Measurements from ENCODE around the gene SNX25. TPM values are rescaled to one million over a fixed set of nuclear protein-coding genes. Genes with fewer than 3 reads are reported as not detected.

Gene SNX25
- total and polyA plus RNA-seq, 2 of the 13 experiments (the other 11 are each of a cell fraction or from before 2014, with no cell fraction given), result 23.4 to 23.5 TPM

GRCh38 chr4:185395956-185396723 lies 186.7 kb downstream of the SNX25 start (continued):
- TF ChIP-seq ZNF138 (CRISPR knock-in tag; IDR thresholded peaks at IDR 0.05; ENCODE audit: low read depth), result peak; percentile 80
- TF ChIP-seq ZNF563 (CRISPR knock-in tag; IDR thresholded peaks at IDR 0.05), result peak; percentile 97
- 0 out of 2 replicates have a peak, but pooled peaks have one; percentile 20 for TF ChIP-seq NR2F6 (IDR thresholded peaks at IDR 0.05)
- no peak; the same call in 1 of the 2 replicates for TF ChIP-seq NR2F6 (CRISPR knock-in tag; IDR thresholded peaks at IDR 0.05)
- TF ChIP-seq, protein P1, sequence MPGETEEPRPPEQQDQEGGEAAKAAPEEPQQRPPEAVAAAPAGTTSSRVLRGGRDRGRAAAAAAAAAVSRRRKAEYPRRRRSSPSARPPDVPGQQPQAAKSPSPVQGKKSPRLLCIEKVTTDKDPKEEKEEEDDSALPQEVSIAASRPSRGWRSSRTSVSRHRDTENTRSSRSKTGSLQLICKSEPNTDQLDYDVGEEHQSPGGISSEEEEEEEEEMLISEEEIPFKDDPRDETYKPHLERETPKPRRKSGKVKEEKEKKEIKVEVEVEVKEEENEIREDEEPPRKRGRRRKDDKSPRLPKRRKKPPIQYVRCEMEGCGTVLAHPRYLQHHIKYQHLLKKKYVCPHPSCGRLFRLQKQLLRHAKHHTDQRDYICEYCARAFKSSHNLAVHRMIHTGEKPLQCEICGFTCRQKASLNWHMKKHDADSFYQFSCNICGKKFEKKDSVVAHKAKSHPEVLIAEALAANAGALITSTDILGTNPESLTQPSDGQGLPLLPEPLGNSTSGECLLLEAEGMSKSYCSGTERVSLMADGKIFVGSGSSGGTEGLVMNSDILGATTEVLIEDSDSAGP (CRISPR knock-in tag; IDR thresholded peaks at IDR 0.05; ENCODE audit: borderline replicate concordance), result peak; percentile 94
- no peak for TF ChIP-seq ASH2L (IDR thresholded peaks at IDR 0.05; ENCODE audit: insufficient read length, low read depth, low read length)
- TF ChIP-seq ZNF709 (CRISPR knock-in tag; IDR thresholded peaks at IDR 0.05), result peak; percentile 98
- TF ChIP-seq MEF2D (CRISPR knock-in tag; IDR thresholded peaks at IDR 0.05), result peak; percentile 69; the same call in 1 of the 2 replicates
- peak; percentile 100 for TF ChIP-seq ZNF468 (CRISPR knock-in tag; IDR thresholded peaks at IDR 0.05)
- peak; percentile 100 for TF ChIP-seq ZNF749 (CRISPR knock-in tag; IDR thresholded peaks at IDR 0.05; ENCODE audit: borderline replicate concordance)
- TF ChIP-seq CERS6 (CRISPR knock-in tag; IDR thresholded peaks at IDR 0.05), result peak; percentile 75
- no peak for TF ChIP-seq SP1 (IDR thresholded peaks at IDR 0.05)
- peak; percentile 84 for TF ChIP-seq SP1 (CRISPR knock-in tag; IDR thresholded peaks at IDR 0.05)
- TF ChIP-seq ZNF747 (CRISPR knock-in tag; IDR thresholded peaks at IDR 0.05; ENCODE audit: borderline replicate concordance), result peak; percentile 98
- TF ChIP-seq ZHX1 (CRISPR knock-in tag; IDR thresholded peaks at IDR 0.05; ENCODE audit: low read depth), result peak; percentile 98
- TF ChIP-seq CBX5 (CRISPR knock-in tag; IDR thresholded peaks at IDR 0.05; ENCODE audit: borderline replicate concordance), result peak; percentile 33; the same call in 1 of the 2 replicates
- TF ChIP-seq, protein P2, sequence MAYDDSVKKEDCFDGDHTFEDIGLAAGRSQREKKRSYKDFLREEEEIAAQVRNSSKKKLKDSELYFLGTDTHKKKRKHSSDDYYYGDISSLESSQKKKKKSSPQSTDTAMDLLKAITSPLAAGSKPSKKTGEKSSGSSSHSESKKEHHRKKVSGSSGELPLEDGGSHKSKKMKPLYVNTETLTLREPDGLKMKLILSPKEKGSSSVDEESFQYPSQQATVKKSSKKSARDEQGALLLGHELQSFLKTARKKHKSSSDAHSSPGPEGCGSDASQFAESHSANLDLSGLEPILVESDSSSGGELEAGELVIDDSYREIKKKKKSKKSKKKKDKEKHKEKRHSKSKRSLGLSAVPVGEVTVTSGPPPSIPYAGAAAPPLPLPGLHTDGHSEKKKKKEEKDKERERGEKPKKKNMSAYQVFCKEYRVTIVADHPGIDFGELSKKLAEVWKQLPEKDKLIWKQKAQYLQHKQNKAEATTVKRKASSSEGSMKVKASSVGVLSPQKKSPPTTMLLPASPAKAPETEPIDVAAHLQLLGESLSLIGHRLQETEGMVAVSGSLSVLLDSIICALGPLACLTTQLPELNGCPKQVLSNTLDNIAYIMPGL (CRISPR knock-in tag; IDR thresholded peaks at IDR 0.05; ENCODE audit: borderline replicate concordance in 1 of 2, low read depth in 1 of 2), result peak; percentile 57 to 69; a peak in 3 of 4 replicates
- TF ChIP-seq JARID2 (CRISPR knock-in tag; IDR thresholded peaks at IDR 0.05; ENCODE audit: insufficient replicate concordance), result no peak
- TF ChIP-seq TIGD3 (CRISPR knock-in tag; IDR thresholded peaks at IDR 0.05; ENCODE audit: borderline replicate concordance), result peak; percentile 64; the same call in 1 of the 2 replicates
- TF ChIP-seq CCDC6 (CRISPR knock-in tag; IDR thresholded peaks at IDR 0.05), result peak; percentile 98
